MM.1S (cell line): ENCODE results near the gene PLK5.

Experiments used
- CTCF ChIP-seq: fragments of 300-600 bp; sonication (generic); IDR thresholded peaks from 2 replicates; pipeline ENCODE4 v1.5.1; 2016; ENCODE audit warnings: antibody characterized with exemption, low read length, mixed read lengths
- EZH2 ChIP-seq: fragments of 300-600 bp; sonication (generic); optimal IDR thresholded peaks from 2 replicates; pipeline ENCODE3; 2017; ENCODE audit warnings: low read depth, mild to moderate bottlenecking, antibody characterized with exemption, low read length, mixed read lengths
- EZH2phosphoT487 ChIP-seq: fragments of 300-600 bp; sonication (generic); IDR thresholded peaks from 2 replicates; pipeline ENCODE4 v1.6.1; 2018; ENCODE audit warnings: antibody characterized with exemption, low read length

GRCh38 chr19:1488282-1488601 is 35.6 kb upstream of the PLK5 start:
- no peak for TF ChIP-seq CTCF
- TF ChIP-seq EZH2 = no peak
- no peak for TF ChIP-seq EZH2phosphoT487
